ENCODE measurements around the gene TSNAX. TPM values are rescaled to one million over a fixed set of nuclear protein-coding genes. Genes with fewer than 3 reads are reported as not detected.

TSNAX gene
- total and polyA plus RNA-seq, 9 of the 15 experiments (the other 6 are each of a cell fraction or from before 2014, with no cell fraction given): 33.8 to 102 (median 61.2) TPM

- Histone ChIP-seq H3K9ac (ENCODE audit: insufficient read depth in 1 of 2, low read depth in 2 of 2, low read length in 2 of 2) (no peak overlapping the region), H3K4me3 (no peak overlapping the region), H3K27me3 (ENCODE audit: control insufficient read depth in 2 of 2, insufficient read depth in 2 of 2, low read length in 2 of 2) (peaks cover 7 to 8% of the 10 kb centered on the region in 2 experiments; a peak in 4 of 5 replicates), H2AFZ (ENCODE audit: low read depth, low read length) (no peak overlapping the region), H3K79me2 (ENCODE audit: control insufficient read depth, insufficient read depth, low read length) (no peaks in the 10 kb centered on the region), H3K4me1 (replicated peaks in 1 of 2; ENCODE audit: control insufficient read depth in 2 of 2, insufficient read depth in 2 of 2, low read length in 2 of 2) (no peaks in the 10 kb centered on the region), H4K20me1 (replicated peaks; ENCODE audit: control insufficient read depth, insufficient read depth, low read length) (no peaks in the 10 kb centered on the region), H3K9me3 (replicated peaks; ENCODE audit: control insufficient read depth, insufficient read depth, low read depth, low read length) (no peaks in the 10 kb centered on the region), H3K27ac (ENCODE audit: extremely low read depth, low read depth, low read length) (no peak overlapping the region), H3K4me2 (ENCODE audit: insufficient read depth, low read length) (no peak overlapping the region), H3K9me1 (ENCODE audit: control insufficient read depth, insufficient read depth, low read length) (no peaks in the 10 kb centered on the region), H3K36me3 (ENCODE audit: control insufficient read depth, insufficient read depth, low read length) (no peaks in the 10 kb centered on the region)
- WGBS (ENCODE audit: insufficient coverage, low coverage, missing lambda C conversion rate): 34% methylated on average over 2 of the region's 2 CpGs
- DNase-seq (ENCODE audit: extremely low read depth in 1 of 4, low spot score in 3 of 4) (no peak), ATAC-seq (no peak), FAIRE-seq (no peak)
- ChIA-PET CTCF (ENCODE audit: low intra/inter-chr PET ratio) (no interaction called here), POLR2A (no interaction called here)
- intact Hi-C loops (cut with micrococcal nuclease) (loop anchor here (5.0 kb wide), 1 partner anchor 102 kb away; no protein-coding TSS in a partner anchor), in situ Hi-C loops (cut with MboI) (no loop called here)
- BruUV-seq (replicated peaks): no TSS peak
- no peak for TF ChIP-seq CHD7 (IDR thresholded peaks at IDR 0.05; ENCODE audit: low read depth, low read length)
- no peak for TF ChIP-seq CBFA2T2 (conservative IDR thresholded peaks at IDR 0.05)
- 0 out of 4 replicates have a peak, but pooled peaks of 1 of the 2 experiments have one; percentile 16 for TF ChIP-seq RCOR1 (IDR thresholded peaks at IDR 0.05; ENCODE audit: borderline replicate concordance in 1 of 2, low read depth in 2 of 2, low read length in 2 of 2)
- peak; percentile 97 for TF ChIP-seq ZNF146 (CRISPR knock-in tag; IDR thresholded peaks at IDR 0.05; ENCODE audit: unreplicated experiment)
- TF ChIP-seq STAG1 (CRISPR knock-in tag; IDR thresholded peaks at IDR 0.05; ENCODE audit: borderline replicate concordance): no peak
- no peak for TF ChIP-seq ZKSCAN8 (CRISPR knock-in tag; IDR thresholded peaks at IDR 0.05)
- no peak for TF ChIP-seq ZNF586 (CRISPR knock-in tag; conservative IDR thresholded peaks at IDR 0.05)
- TF ChIP-seq HMG20B (CRISPR knock-in tag; IDR thresholded peaks at IDR 0.05): no peak
- no peak for TF ChIP-seq MAFG (tag; conservative IDR thresholded peaks at IDR 0.05)
- no peak for TF ChIP-seq HMGXB4 (CRISPR knock-in tag; IDR thresholded peaks at IDR 0.05)
- TF ChIP-seq POLR2A (conservative IDR thresholded peaks at IDR 0.05): no peak
Measured at GRCh38 chr1:231480008-231480407, 48.5 kb upstream of the TSNAX start.
